Testis (tissue), 3 donors: Measurements from ENCODE around the gene KAT2A. TPM values are rescaled to one million over a fixed set of nuclear protein-coding genes. Genes with fewer than 3 reads are reported as not detected.

Experiments
- DNase-seq: peaks from one replicate; pipeline ENCODE4 v3.0.0-alpha.2; 2019
- H3K27ac ChIP-seq, 2 donors: fragments of 200-600 bp; sonication (generic); one replicate each; pipeline ENCODE4 v1.5.1; 2019
- H3K27me3 ChIP-seq: fragments of 200-600 bp; sonication (generic); one replicate; pipeline ENCODE4 v1.5.1; 2019
- H3K36me3 ChIP-seq: fragments of 200-600 bp; sonication (generic); one replicate; pipeline ENCODE4 v1.5.1; 2017; ENCODE audit warnings: low read depth; ENCODE audit errors: missing control alignments
- H3K4me1 ChIP-seq: fragments of 200-600 bp; sonication (generic); one replicate; pipeline ENCODE4 v1.5.1; 2019
- H3K4me3 ChIP-seq, 2 donors: fragments of 200-600 bp; sonication (generic); one replicate each; pipeline ENCODE4 v1.5.1; 2017 to 2019
- H3K9me3 ChIP-seq: fragments of 200-600 bp; sonication (generic); one replicate; pipeline ENCODE4 v1.5.1; 2017
- POLR2A ChIP-seq: fragments of 450-650 bp; IDR thresholded peaks from one replicate; pipeline ENCODE4 v1.6.1; 2017; ENCODE audit warnings: antibody characterized with exemption, mild to moderate bottlenecking, moderate library complexity
- WGBS, 2 donors: methylation state at CpG; one replicate each; pipeline ENCODE4 v1.1.5; 2018; 5-methylcytosine and 5-hydroxymethylcytosine counted together
- intact Hi-C: fragments of 100-400 bp; cut with DNase I; formaldehyde crosslinking; loops from one replicate; pipeline ENCODE4 v1.15.1; 2023; ENCODE audit warnings: low total_unique reads
- polyA plus RNA-seq: library from polyadenylated mRNA; stranded (reverse); fragments of 350-450 nt; fragmentation: Illumina TruSeq; extraction: RNeasy Lipid Tissue Mini Kit (QIAGEN cat#74804); gene quantifications from one replicate; pipeline ENCODE4 v1.2.3, GENCODE V29; 2014; ENCODE audit warnings: low read depth, low replicate concordance; ENCODE audit not compliant: insufficient read depth
- total RNA-seq, 2 donors: library from RNA; depleted of rRNA; stranded (reverse); fragments of >200 nt; gene quantifications; one replicate each; pipeline ENCODE4 v1.2.3, GENCODE V29; 2016
- TF ChIP-seq, protein P1 (sequence below), 3 experiments: fragments of 450-650 bp in 2 of 3; fragments of 200-600 bp in 1 of 3; sonication (generic) in 1 of 3; IDR thresholded peaks; one replicate each; pipeline ENCODE4 v1.5.1; 2016 to 2019; ENCODE audit warnings: antibody characterized with exemption in 3 of 3, mild to moderate bottlenecking in 2 of 3, moderate library complexity in 1 of 3

Gene KAT2A
- total and polyA plus RNA-seq, 3 donors from 2014 or later, result 37.6 to 111 (median 109) TPM

GRCh38 chr17:42118126-42118510 is 3.0 kb downstream of the KAT2A start:
- no peaks in the 10 kb centered on the region for H3K27me3 ChIP-seq
- H3K4me3 ChIP-seq, result no peak overlapping the region
- H3K36me3 ChIP-seq, result no peaks in the 10 kb centered on the region
- WGBS, 2 donors, result 78 to 90% methylated on average over 3 to 4 of the region's 4 CpGs
- H3K9me3 ChIP-seq, result no peaks in the 10 kb centered on the region
- TF ChIP-seq POLR2A, result no peak
- TF ChIP-seq, protein P1, sequence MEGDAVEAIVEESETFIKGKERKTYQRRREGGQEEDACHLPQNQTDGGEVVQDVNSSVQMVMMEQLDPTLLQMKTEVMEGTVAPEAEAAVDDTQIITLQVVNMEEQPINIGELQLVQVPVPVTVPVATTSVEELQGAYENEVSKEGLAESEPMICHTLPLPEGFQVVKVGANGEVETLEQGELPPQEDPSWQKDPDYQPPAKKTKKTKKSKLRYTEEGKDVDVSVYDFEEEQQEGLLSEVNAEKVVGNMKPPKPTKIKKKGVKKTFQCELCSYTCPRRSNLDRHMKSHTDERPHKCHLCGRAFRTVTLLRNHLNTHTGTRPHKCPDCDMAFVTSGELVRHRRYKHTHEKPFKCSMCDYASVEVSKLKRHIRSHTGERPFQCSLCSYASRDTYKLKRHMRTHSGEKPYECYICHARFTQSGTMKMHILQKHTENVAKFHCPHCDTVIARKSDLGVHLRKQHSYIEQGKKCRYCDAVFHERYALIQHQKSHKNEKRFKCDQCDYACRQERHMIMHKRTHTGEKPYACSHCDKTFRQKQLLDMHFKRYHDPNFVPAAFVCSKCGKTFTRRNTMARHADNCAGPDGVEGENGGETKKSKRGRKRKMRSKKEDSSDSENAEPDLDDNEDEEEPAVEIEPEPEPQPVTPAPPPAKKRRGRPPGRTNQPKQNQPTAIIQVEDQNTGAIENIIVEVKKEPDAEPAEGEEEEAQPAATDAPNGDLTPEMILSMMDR (IDR thresholded peaks at IDR 0.05), result no peak
- DNase-seq, result no peak
- no peak overlapping the region for H3K27ac ChIP-seq
- intact Hi-C loops, result no loop called here
- peaks cover 16% of the 10 kb centered on the region for H3K4me1 ChIP-seq

DNA sequence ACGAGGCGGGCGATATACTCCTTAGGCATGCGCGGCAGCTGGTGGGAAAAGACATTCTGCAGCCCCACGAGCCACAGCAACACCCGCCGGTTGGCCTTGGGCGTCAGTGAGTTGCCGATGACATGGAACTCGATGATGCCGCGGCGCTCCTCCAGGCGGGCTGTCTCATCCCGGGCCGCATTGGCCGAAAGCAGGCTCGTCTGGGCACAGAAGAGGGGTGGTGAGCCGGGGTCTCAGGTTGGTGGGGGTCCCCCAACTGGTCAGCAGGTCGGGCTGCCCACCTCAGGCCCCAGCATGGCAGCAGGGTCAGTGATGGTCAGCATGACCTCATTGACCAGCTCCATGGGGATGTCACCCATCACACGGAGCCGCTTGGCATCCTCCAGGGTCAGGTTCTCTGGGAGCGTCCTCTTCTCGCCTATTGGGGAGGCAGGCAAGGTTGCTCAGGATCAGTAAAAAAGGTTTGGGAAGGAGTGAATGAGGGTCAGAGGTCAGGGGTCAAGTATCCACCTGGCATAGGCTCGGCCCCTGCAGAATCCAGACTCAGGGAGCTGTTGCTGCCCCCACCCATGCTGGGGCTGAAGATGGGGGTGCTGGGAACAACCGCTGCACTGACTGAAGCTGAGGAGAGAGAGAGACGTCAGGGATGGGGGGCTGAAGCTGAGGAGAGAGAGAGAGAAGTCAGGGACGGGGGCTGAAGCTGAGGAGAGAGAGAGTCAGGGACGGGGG is 3.6 kb downstream of the KAT2A start:
- H3K36me3 ChIP-seq, result no peaks in the 10 kb centered on the region
- no peak overlapping the region for H3K4me3 ChIP-seq
- no peaks in the 10 kb centered on the region for H3K9me3 ChIP-seq
- 72 to 78% methylated on average over 12 to 30 of the region's 30 CpGs for WGBS, 2 donors
- TF ChIP-seq POLR2A, result no peak
- TF ChIP-seq, protein P1 (IDR thresholded peaks at IDR 0.05), result no peak
- H3K27me3 ChIP-seq, result no peaks in the 10 kb centered on the region
- DNase-seq, result no peak
- no peak overlapping the region for H3K27ac ChIP-seq
- peaks cover 21% of the 10 kb centered on the region for H3K4me1 ChIP-seq
- intact Hi-C loops, result no loop called here

GRCh38 chr17:42116705-42117396 is 4.3 kb downstream of the KAT2A start:
- intact Hi-C loops, result no loop called here
- H3K27ac ChIP-seq, result no peak overlapping the region
- H3K9me3 ChIP-seq, result no peaks in the 10 kb centered on the region
- H3K27me3 ChIP-seq, result no peaks in the 10 kb centered on the region
- H3K4me3 ChIP-seq, result no peak overlapping the region
- peak; percentile 93 for DNase-seq
- no peaks in the 10 kb centered on the region for H3K36me3 ChIP-seq
- WGBS, 2 donors, result 32 to 63% methylated on average over 15 to 18 of the region's 18 CpGs
- TF ChIP-seq, protein P1 (IDR thresholded peaks at IDR 0.05), result peak; percentile 76 to 89 (median 85)
- TF ChIP-seq POLR2A, result no peak
- peaks cover 19% of the 10 kb centered on the region for H3K4me1 ChIP-seq

DNA sequence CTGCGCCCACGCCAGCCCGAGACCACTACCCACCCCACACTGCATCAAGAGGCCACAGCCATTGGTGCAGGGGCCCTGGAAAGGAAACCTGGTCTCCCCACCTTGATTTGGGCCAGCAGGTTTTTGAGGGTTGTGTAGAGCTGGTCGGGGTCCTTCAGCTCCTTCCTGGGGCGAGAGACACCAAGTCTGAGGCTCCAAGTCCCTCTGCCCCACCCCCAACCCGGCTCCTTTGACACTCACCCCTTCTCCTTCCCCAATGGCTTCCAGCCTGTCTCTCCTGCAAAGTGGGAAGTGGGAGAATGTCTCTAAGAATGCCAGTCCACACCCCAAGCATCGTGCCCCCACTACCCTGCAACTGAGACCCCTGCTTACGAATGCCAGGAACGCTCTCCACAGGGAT is 7.0 kb downstream of the KAT2A start:
- intact Hi-C loops, result loop anchor here (5.0 kb wide), 1 partner anchor 147 kb away; the partner anchor contains the start of gene CNP
- H3K9me3 ChIP-seq, result no peaks in the 10 kb centered on the region
- WGBS, 2 donors, result 88 to 89% methylated on average over 9 of the region's 9 CpGs
- H3K27me3 ChIP-seq, result no peaks in the 10 kb centered on the region
- DNase-seq, result no peak
- peaks cover 20% of the 10 kb centered on the region for H3K4me1 ChIP-seq
- TF ChIP-seq, protein P1 (IDR thresholded peaks at IDR 0.05), result no peak
- TF ChIP-seq POLR2A, result no peak
- H3K27ac ChIP-seq, result no peak overlapping the region
- H3K36me3 ChIP-seq, result no peaks in the 10 kb centered on the region
- no peak overlapping the region for H3K4me3 ChIP-seq
